PFSK-1 (cell line): ENCODE results near the gene EFCAB6.

Experiments
- POLR2AphosphoS5 ChIP-seq: IDR thresholded peaks from 2 replicates; pipeline ENCODE4 v1.6.1; 2012; ENCODE audit warnings: low read depth, mild to moderate bottlenecking, control low read depth, low read length, moderate library complexity
- TAF1 ChIP-seq: IDR thresholded peaks from 2 replicates; pipeline ENCODE4 v1.6.1; 2012; ENCODE audit warnings: low read length, control low read depth, borderline replicate concordance; ENCODE audit not compliant: insufficient read depth

GRCh38 chr22:43814264-43814663 lies 2.2 kb upstream of the EFCAB6 start:
- TF ChIP-seq TAF1 (no peak), POLR2AphosphoS5 (no peak)
